Mucosa of stomach (tissue), 1 donor: ENCODE results near the gene DISP2.

Experiments used
- H3K27me3 ChIP-seq: one replicate; pipeline ENCODE4 v1.7.0; 2013; ENCODE audit warnings: mild to moderate bottlenecking, low read length; ENCODE audit not compliant: control insufficient read depth, insufficient read depth
- H3K36me3 ChIP-seq: one replicate; pipeline ENCODE4 v1.7.0; 2013; ENCODE audit warnings: low read length; ENCODE audit not compliant: control insufficient read depth, insufficient read depth
- H3K4me1 ChIP-seq: one replicate; pipeline ENCODE4 v1.7.0; 2013; ENCODE audit warnings: mild to moderate bottlenecking, low read length; ENCODE audit not compliant: control insufficient read depth, insufficient read depth
- H3K4me3 ChIP-seq: one replicate; pipeline ENCODE4 v1.7.0; 2013; ENCODE audit warnings: low read length
- H3K9ac ChIP-seq: one replicate; pipeline ENCODE4 v1.7.0; 2013; ENCODE audit warnings: mild to moderate bottlenecking, low read length, moderate library complexity
- H3K9me3 ChIP-seq: one replicate; pipeline ENCODE4 v1.7.0; 2013; ENCODE audit warnings: mild to moderate bottlenecking, low read length, moderate library complexity; ENCODE audit not compliant: control insufficient read depth
- donor health status: Pancreatic carcinoma.

Gene DISP2

GRCh38 chr15:40369971-40370370, 12.0 kb downstream of the DISP2 start:
- Histone ChIP-seq H3K9me3 (no peaks in the 10 kb centered on the region), H3K36me3 (peaks cover 4% of the 10 kb centered on the region), H3K27me3 (no peaks in the 10 kb centered on the region), H3K4me3 (no peak overlapping the region), H3K4me1 (peaks cover 17% of the 10 kb centered on the region), H3K9ac (no peak overlapping the region)

GRCh38 chr15:40372981-40373380, 15.0 kb downstream of the DISP2 start:
- H3K4me1 ChIP-seq, result peaks cover 3% of the 10 kb centered on the region
- no peak overlapping the region for H3K9ac ChIP-seq
- no peaks in the 10 kb centered on the region for H3K9me3 ChIP-seq
- H3K36me3 ChIP-seq, result no peaks in the 10 kb centered on the region
- H3K27me3 ChIP-seq, result no peaks in the 10 kb centered on the region
- no peak overlapping the region for H3K4me3 ChIP-seq

DNA sequence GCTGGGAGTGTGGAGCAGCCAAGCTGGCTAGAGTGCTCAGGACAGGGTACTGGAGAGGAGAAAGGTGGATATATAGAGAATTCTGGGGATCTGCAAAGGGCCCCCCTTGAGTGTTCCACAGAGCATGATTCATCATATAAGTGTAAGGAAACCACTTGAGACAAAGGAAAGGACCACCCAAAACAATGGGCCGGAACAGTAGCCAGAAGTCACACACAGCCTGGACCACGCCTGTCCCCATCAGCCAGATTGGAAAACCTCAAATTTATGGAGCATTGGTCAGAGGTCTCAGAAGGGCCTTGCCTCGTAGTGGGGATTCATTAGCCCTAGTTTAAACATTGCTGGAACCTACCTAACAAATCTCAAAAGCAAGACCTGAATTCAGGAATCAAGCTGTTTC, 19.6 kb downstream of the DISP2 start:
- Histone ChIP-seq H3K4me3 (no peak overlapping the region), H3K9ac (no peak overlapping the region), H3K27me3 (no peaks in the 10 kb centered on the region), H3K9me3 (no peaks in the 10 kb centered on the region), H3K36me3 (no peaks in the 10 kb centered on the region), H3K4me1 (peaks cover 17% of the 10 kb centered on the region)

- H3K4me1 ChIP-seq, result peaks cover 26% of the 10 kb centered on the region
- no peak overlapping the region for H3K9ac ChIP-seq
- H3K36me3 ChIP-seq, result no peaks in the 10 kb centered on the region
- H3K4me3 ChIP-seq, result no peak overlapping the region
- H3K27me3 ChIP-seq, result no peaks in the 10 kb centered on the region
- no peaks in the 10 kb centered on the region for H3K9me3 ChIP-seq
These were observed 21.4 kb downstream of the DISP2 start for GRCh38 chr15:40379374-40379773.

GRCh38 chr15:40379853-40380252, 21.8 kb downstream of the DISP2 start:
- Histone ChIP-seq H3K4me3 (no peak overlapping the region), H3K27me3 (no peaks in the 10 kb centered on the region), H3K9me3 (no peaks in the 10 kb centered on the region), H3K36me3 (no peaks in the 10 kb centered on the region), H3K4me1 (peaks cover 26% of the 10 kb centered on the region), H3K9ac (no peak overlapping the region)

DNA sequence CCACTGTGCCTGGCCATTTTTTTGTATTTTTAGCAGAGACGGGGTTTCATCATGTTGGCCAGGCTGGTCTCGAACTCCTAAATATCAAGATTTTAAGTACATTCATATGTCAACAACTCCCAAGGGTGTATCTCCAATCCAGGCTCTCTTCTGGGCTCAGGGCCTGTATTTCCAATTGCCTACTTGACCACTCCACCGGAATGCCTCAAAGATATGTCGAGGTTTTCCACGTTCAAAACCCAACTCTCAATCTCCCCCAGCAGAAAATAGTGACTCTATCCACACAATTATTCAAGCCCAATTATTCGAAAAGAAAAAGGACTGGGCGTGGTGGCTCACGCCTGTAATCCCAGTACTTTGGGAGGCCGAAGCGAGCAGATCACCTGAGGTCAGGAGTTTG, 22.6 kb downstream of the DISP2 start:
- Histone ChIP-seq H3K4me3 (no peak overlapping the region), H3K36me3 (no peaks in the 10 kb centered on the region), H3K9ac (no peak overlapping the region), H3K27me3 (no peaks in the 10 kb centered on the region), H3K4me1 (peaks cover 26% of the 10 kb centered on the region), H3K9me3 (no peaks in the 10 kb centered on the region)

GRCh38 chr15:40381818-40382529, 24.0 kb downstream of the DISP2 start:
- H3K27me3 ChIP-seq, result no peaks in the 10 kb centered on the region
- no peaks in the 10 kb centered on the region for H3K9me3 ChIP-seq
- peak overlapping the region; percentile 76 for H3K4me3 ChIP-seq
- H3K4me1 ChIP-seq, result peaks cover 26% of the 10 kb centered on the region
- H3K9ac ChIP-seq, result no peak overlapping the region
- no peaks in the 10 kb centered on the region for H3K36me3 ChIP-seq

DNA sequence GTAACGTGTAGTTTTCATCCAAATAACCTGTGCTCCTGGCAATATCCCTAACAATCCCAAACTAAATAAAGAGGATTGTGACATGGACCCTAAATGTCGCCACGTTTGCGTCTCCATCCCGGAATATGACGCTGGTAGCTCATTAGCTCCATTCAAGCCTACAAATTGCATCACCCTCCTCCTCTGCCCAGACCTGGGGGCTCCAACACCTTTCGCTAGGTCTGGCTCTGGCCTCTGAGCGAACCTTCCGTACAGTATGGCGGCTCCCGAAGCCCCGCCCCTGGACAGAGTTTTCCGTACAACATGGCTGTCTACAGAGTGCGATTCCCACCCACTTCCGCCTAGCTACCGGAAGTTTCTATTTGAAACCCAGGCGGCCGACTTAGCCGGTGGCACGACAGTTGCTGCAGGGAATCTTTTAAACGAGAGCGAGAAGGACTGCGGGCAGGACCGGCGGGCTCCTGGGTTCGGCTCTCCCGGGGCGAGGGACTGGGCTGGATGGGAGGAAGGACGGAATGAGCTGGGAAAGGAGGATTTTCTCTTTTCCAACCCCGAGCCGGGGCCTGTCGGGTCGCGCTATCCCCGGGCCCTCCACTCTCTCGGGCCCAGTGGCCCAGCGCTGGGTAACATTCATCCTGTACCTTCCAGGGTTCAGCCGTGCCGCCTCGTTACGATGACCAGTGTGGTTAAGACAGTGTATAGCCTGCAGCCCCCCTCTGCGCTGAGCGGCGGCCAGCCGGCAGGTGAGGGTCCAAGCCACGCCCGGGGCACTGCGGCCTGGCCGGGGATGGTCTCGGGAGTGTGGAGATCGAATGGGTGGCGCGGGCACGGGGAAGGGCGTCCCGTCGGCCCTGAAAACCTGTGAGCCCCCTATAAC, 24.8 kb downstream of the DISP2 start, which contains the start of gene KNSTRN:
Gene KNSTRN, plus strand, starts transcription at position 142 of the 877 bp plus-strand sequence. Its CDS starts 115 bp downstream, at position 257.
- H3K4me3 ChIP-seq, result peak within 1 kb of the TSS; percentile 76
- H3K9me3 ChIP-seq, result no peaks in the 10 kb centered on the region
- no peaks in the 10 kb centered on the region for H3K36me3 ChIP-seq
- no peaks in the 10 kb centered on the region for H3K27me3 ChIP-seq
- H3K9ac ChIP-seq, result peak within 1 kb of the TSS; percentile 82
- peaks cover 26% of the 10 kb centered on the region for H3K4me1 ChIP-seq

DNA sequence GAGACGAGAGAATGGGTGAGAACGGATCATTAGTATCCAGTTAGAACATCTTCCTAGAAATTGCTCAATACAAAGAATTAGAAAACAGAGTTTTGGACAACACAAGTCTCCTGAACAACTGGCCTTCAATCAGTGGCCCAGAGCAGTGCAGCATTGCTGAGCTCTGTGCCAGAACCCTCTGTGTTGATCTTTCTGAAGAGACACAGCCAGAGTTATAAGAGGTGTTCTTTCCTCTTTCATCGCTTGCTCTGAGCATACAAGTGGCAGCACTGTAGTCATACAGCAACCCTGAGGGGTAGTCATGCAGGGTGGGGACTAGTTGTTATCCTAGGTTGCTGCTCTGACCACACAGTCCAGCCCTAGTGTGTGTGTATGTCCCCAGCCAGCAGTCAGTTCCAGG, 28.5 kb downstream of the DISP2 start:
- Histone ChIP-seq H3K27me3 (no peaks in the 10 kb centered on the region), H3K9me3 (no peaks in the 10 kb centered on the region), H3K36me3 (no peaks in the 10 kb centered on the region), H3K4me1 (peaks cover 11% of the 10 kb centered on the region), H3K9ac (no peak overlapping the region), H3K4me3 (no peak overlapping the region)

DNA sequence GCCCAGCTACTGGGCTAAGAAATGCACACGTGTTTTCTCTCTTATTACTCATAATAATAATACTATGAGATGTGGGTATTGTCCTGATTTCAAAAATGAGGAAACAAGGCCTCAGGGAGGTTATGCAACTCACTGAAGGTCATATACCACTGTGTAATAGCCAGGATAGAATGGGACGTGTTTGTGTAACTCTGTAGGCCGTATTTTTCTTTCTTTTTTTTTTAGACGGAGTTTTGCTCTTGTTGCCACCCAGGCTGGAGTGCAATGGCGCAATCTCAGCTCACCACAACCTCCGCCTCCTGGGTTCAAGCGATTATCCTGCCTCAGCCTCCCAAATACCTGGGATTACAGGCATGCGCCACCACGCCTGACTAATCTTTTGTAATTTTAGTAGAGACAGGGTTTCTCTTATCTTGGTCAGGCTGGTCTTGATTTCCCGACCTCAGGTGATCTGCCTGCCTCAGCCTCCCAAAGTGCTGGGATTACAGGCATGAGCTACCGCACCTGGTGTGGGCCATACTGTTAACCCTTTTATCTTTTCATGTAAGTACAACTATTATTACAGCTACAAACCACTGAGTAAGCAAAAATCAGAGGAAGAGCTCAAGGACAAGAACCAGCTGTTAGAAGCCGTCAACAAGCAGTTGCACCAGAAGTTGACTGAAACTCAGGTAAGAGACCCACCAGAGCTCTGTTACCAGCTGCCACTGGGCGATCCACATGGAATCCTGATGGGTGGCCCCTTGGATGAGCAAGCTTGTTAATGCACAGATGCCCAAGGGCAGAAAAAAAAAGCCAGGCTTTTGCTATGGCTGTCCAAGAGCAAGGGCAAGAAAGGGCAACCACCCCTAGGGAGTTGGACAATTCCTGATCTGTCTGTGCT, 31.2 kb downstream of the DISP2 start:
- Histone ChIP-seq H3K9me3 (no peaks in the 10 kb centered on the region), H3K27me3 (no peaks in the 10 kb centered on the region), H3K9ac (no peak overlapping the region), H3K36me3 (no peaks in the 10 kb centered on the region), H3K4me1 (no peaks in the 10 kb centered on the region), H3K4me3 (no peak overlapping the region)

GRCh38 chr15:40389824-40390595, 32.0 kb downstream of the DISP2 start:
- H3K9me3 ChIP-seq, result no peaks in the 10 kb centered on the region
- H3K36me3 ChIP-seq, result no peaks in the 10 kb centered on the region
- H3K9ac ChIP-seq, result no peak overlapping the region
- H3K4me1 ChIP-seq, result no peaks in the 10 kb centered on the region
- no peaks in the 10 kb centered on the region for H3K27me3 ChIP-seq
- no peak overlapping the region for H3K4me3 ChIP-seq
